ENCODE measurements around the gene SLC26A3. TPM values are rescaled to one million over a fixed set of nuclear protein-coding genes. Genes with fewer than 3 reads are reported as not detected.
A peak's percentile ranks its signal among the peaks of the same experiment; 100 is the strongest.

Gene SLC26A3
- total and polyA plus RNA-seq, 10 of the 15 experiments (the other 5 are each of a cell fraction or from before 2014, with no cell fraction given) = 0.46 TPM; not detected in 9

DNA sequence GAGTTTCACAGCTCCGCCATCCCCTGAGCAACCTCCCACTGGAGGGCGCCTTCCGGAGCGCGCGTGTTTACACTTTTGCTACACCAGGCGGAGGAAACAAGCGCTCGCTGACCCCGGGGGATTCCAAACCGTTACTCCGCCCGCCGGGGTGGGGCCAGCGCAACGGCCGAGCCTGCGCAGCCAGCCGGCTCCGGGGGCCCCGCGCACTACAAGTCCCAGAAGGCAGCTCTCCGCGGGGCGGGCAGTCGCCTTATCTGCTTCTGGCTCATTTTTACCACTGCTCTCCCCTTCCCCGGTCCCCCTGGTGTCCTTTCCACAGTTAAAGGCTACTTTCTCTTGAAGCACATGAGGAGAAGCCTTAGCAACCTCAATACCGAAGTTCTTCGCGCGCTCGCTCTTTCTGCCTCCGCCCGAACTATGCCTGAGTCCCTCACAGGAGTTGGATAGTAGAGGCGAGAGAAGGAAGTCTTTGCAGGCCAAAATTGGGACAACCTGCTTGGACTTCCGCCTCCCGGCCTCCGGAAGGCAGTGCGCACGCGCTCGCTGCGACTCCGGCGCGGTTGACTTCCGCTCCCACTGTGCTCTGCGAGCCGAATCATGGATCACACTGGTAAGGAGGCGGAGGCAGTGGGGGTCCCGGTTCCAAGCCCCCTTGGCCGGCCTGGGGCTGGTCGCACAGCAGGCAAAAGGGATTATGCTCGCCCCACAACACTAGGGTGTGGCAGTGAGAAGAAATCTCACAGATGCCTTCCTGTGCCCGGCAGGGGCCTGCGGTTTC is 59.3 kb downstream of the SLC26A3 start, which contains the start of gene CBLL1 (continued):
- TF ChIP-seq, protein P1, sequence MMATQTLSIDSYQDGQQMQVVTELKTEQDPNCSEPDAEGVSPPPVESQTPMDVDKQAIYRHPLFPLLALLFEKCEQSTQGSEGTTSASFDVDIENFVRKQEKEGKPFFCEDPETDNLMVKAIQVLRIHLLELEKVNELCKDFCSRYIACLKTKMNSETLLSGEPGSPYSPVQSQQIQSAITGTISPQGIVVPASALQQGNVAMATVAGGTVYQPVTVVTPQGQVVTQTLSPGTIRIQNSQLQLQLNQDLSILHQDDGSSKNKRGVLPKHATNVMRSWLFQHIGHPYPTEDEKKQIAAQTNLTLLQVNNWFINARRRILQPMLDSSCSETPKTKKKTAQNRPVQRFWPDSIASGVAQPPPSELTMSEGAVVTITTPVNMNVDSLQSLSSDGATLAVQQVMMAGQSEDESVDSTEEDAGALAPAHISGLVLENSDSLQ (IDR thresholded peaks at IDR 0.05) = 0 out of 2 replicates have a peak, but pooled peaks have one; percentile 5
- TF ChIP-seq FOXK2 (IDR thresholded peaks at IDR 0.05) = peak; percentile 95
- TF ChIP-seq EZH2 (IDR thresholded peaks at IDR 0.05; ENCODE audit: borderline replicate concordance, control insufficient read depth, low read depth, low read length) = no peak
- peak; percentile 28; the same call in 1 of the 2 replicates for TF ChIP-seq TAF1 (IDR thresholded peaks at IDR 0.05; ENCODE audit: borderline replicate concordance, low read depth, low read length)
- TF ChIP-seq BCL11A (IDR thresholded peaks at IDR 0.05; ENCODE audit: low read depth, low read length) = no peak
- TF ChIP-seq RAD51 (IDR thresholded peaks at IDR 0.05) = no peak
- TF ChIP-seq PML (IDR thresholded peaks at IDR 0.05; ENCODE audit: low read length) = peak; percentile 87; the same call in 1 of the 2 replicates
- TF ChIP-seq SMAD1 (IDR thresholded peaks at IDR 0.05; ENCODE audit: low read depth, partially characterized antibody) = peak; percentile 51
- peak; percentile 79; the same call in 1 of the 2 replicates for TF ChIP-seq NBN (IDR thresholded peaks at IDR 0.05)
- TF ChIP-seq, protein P2, sequence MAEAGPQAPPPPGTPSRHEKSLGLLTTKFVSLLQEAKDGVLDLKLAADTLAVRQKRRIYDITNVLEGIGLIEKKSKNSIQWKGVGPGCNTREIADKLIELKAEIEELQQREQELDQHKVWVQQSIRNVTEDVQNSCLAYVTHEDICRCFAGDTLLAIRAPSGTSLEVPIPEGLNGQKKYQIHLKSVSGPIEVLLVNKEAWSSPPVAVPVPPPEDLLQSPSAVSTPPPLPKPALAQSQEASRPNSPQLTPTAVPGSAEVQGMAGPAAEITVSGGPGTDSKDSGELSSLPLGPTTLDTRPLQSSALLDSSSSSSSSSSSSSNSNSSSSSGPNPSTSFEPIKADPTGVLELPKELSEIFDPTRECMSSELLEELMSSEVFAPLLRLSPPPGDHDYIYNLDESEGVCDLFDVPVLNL (IDR thresholded peaks at IDR 0.05; ENCODE audit: low read depth, low read length) = no peak
- TF ChIP-seq, protein P3, sequence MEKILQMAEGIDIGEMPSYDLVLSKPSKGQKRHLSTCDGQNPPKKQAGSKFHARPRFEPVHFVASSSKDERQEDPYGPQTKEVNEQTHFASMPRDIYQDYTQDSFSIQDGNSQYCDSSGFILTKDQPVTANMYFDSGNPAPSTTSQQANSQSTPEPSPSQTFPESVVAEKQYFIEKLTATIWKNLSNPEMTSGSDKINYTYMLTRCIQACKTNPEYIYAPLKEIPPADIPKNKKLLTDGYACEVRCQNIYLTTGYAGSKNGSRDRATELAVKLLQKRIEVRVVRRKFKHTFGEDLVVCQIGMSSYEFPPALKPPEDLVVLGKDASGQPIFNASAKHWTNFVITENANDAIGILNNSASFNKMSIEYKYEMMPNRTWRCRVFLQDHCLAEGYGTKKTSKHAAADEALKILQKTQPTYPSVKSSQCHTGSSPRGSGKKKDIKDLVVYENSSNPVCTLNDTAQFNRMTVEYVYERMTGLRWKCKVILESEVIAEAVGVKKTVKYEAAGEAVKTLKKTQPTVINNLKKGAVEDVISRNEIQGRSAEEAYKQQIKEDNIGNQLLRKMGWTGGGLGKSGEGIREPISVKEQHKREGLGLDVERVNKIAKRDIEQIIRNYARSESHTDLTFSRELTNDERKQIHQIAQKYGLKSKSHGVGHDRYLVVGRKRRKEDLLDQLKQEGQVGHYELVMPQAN (conservative IDR thresholded peaks at IDR 0.05) = peak; percentile 76
- no peak for TF ChIP-seq SUPT20H (IDR thresholded peaks at IDR 0.05; ENCODE audit: borderline replicate concordance, control insufficient read depth, low read depth, low read length)
- TF ChIP-seq NR2C1 (IDR thresholded peaks at IDR 0.05) = peak; percentile 34
- TF ChIP-seq CREM (IDR thresholded peaks at IDR 0.05; ENCODE audit: low read depth) = peak; percentile 38
- peak in 1 of 2 experiments; percentile 23; a peak in 1 of 4 replicates for TF ChIP-seq EP300 (IDR thresholded peaks at IDR 0.05; ENCODE audit: borderline replicate concordance in 1 of 2, control insufficient read depth in 1 of 2, low read depth in 2 of 2, low read length in 2 of 2)
- TF ChIP-seq POLR2AphosphoS2 (IDR thresholded peaks at IDR 0.05; ENCODE audit: low read depth, low read length) = peak; percentile 81; the same call in 1 of the 2 replicates
- TF ChIP-seq ZSCAN29 (IDR thresholded peaks at IDR 0.05) = no peak
- TF ChIP-seq TCF3 (IDR thresholded peaks at IDR 0.05; ENCODE audit: borderline replicate concordance, insufficient read depth, low read depth, low read length) = no peak; the same call in 1 of the 2 replicates
- peak; percentile 95 for TF ChIP-seq MYB (IDR thresholded peaks at IDR 0.05; ENCODE audit: borderline replicate concordance, low read depth, low read length)
- TF ChIP-seq YY1 (IDR thresholded peaks at IDR 0.05; ENCODE audit: low read depth, low read length) = peak; percentile 87
- peak; percentile 75 for TF ChIP-seq SPI1 (IDR thresholded peaks at IDR 0.05; ENCODE audit: borderline replicate concordance, insufficient read depth, low read depth, low read length)
- TF ChIP-seq EED (IDR thresholded peaks at IDR 0.05; ENCODE audit: low read depth) = 0 out of 2 replicates have a peak, but pooled peaks have one; percentile 17
- peak; percentile 22; the same call in 1 of the 3 replicates for TF ChIP-seq POU2F2 (IDR thresholded peaks at IDR 0.05; ENCODE audit: borderline replicate concordance, low read depth, low read length)

Data from GM12878 (cell line).